ENCODE data around the gene PRDM16.

DNA sequence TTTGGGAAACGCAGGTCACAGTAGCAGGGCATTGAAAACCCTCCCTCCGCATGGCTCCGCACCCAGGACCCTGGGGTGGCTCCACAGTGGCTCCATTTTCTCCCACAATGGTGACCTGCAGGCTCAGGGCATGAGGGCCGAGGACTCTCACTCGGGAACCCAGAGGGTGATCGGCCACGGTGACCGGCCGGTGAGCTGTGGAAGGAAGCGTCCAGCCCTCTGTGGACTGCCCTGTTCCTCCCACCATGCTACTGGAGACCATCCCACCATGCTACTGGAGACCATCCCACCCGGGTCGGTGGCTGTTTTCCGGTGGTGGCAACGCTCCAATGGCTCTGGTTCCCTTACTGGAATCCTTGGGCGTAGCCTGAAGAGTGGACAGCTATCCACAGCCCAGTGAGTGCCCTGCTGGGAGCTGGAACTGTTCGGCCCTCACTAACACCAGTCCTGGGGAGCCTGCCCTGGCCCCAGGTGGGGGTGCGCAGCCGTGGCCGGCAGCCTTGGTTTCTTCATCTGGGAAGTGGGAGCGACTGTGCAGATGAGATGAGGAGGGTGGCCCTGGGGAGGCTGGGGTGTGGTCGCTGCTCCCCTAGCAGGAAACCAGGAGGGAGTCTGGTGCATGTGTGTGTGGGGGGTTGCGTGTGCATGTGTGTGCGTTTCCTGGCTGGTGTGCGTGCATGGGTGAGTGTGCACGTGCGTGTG is 59.6 kb downstream of the PRDM16 start:
- TF ChIP-seq CEBPB (IDR thresholded peaks at IDR 0.05; ENCODE audit: low read depth, low read length) (no peak), CTCF (conservative IDR thresholded peaks at IDR 0.05; ENCODE audit: low read depth, low read length) (no peak), POLR2A (IDR thresholded peaks at IDR 0.05; ENCODE audit: low read depth, low read length) (no peak), RFX5 (IDR thresholded peaks at IDR 0.05; ENCODE audit: low read depth, low read length) (no peak), RAD21 (IDR thresholded peaks at IDR 0.05; ENCODE audit: low read length) (no peak), RCOR1 (IDR thresholded peaks at IDR 0.05; ENCODE audit: insufficient replicate concordance, low read length) (no peak), MAFK (IDR thresholded peaks at IDR 0.05; ENCODE audit: low read depth, low read length) (no peak), CHD1 (IDR thresholded peaks at IDR 0.05; ENCODE audit: low read depth, low read length) (no peak), USF2 (IDR thresholded peaks at IDR 0.05; ENCODE audit: low read depth, low read length) (no peak), BHLHE40 (IDR thresholded peaks at IDR 0.05; ENCODE audit: low read depth, low read length) (no peak), MAZ (IDR thresholded peaks at IDR 0.05; ENCODE audit: borderline replicate concordance, low read depth, low read length) (no peak), MXI1 (IDR thresholded peaks at IDR 0.05; ENCODE audit: borderline replicate concordance, low read depth, low read length) (no peak)
- TF ChIP-seq, protein P1, sequence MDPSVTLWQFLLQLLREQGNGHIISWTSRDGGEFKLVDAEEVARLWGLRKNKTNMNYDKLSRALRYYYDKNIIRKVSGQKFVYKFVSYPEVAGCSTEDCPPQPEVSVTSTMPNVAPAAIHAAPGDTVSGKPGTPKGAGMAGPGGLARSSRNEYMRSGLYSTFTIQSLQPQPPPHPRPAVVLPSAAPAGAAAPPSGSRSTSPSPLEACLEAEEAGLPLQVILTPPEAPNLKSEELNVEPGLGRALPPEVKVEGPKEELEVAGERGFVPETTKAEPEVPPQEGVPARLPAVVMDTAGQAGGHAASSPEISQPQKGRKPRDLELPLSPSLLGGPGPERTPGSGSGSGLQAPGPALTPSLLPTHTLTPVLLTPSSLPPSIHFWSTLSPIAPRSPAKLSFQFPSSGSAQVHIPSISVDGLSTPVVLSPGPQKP (IDR thresholded peaks at IDR 0.05; ENCODE audit: borderline replicate concordance, low read depth, low read length) = no peak
